ENCODE results near the gene CITED2.

CITED2 gene

DNA sequence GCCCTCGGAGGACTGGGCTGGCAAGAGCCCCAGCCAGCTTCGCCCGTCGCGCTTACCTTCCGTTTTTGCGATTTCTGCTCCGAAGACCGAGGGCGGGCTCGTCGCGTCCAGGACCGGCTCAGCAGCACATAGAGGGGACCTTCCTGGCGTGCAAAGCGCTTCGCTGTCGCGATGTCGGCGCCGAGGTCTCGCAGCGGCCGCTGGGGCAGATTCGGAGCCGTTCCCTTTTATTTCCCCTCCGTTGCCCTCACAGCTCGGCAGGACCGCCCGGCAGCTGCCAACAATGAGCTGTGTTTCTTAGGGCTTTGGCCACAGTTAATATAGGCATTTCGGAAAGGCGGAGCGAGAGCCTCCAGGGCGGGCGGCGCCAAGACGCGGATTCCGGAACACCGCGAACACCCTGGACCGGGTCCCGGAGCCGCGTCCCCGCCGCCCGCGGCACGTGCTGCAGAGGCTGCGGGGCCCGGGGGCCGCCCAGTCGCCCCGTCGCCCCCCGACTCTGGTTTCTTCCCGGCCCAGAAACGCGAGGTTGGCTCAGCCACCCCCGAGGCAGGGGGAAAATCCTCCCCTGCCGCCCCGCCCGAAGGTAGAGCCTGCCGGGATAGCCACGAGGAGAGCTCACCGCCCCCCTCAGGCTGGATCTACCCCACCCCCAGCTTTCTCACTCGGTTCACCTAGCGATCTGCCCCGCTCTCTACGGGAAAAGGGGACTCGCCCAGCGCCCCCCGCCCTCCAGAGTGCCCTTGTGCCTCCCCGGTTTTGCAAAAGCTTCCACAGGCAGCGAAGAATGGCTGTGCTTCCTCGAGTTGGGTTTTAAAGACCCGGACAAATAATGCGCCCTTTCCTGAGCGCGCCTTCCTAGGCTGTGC is at the start of gene CITED2 (continued):
- TF ChIP-seq ZBTB6 (tag by site-specific recombination; IDR thresholded peaks at IDR 0.05): peak; percentile 62; the same call in 1 of the 2 replicates
- TF ChIP-seq ZBTB44 (tag by site-specific recombination; IDR thresholded peaks at IDR 0.05): peak; percentile 85
- peak; percentile 51; the same call in 1 of the 2 replicates for TF ChIP-seq HOXA7 (CRISPR knock-in tag; IDR thresholded peaks at IDR 0.05; ENCODE audit: borderline replicate concordance)
- TF ChIP-seq HOXC10 (CRISPR knock-in tag; IDR thresholded peaks at IDR 0.05): peak; percentile 44; the same call in 1 of the 2 replicates
- peak; percentile 93 for TF ChIP-seq ZNF600 (tag by site-specific recombination; IDR thresholded peaks at IDR 0.05)
- TF ChIP-seq ZIC2 (tag by site-specific recombination; IDR thresholded peaks at IDR 0.05): 0 out of 2 replicates have a peak, but pooled peaks have one; percentile 5
- TF ChIP-seq ZNF660 (tag by site-specific recombination; IDR thresholded peaks at IDR 0.05): peak; percentile 93
- TF ChIP-seq ZNF350 (tag by site-specific recombination; IDR thresholded peaks at IDR 0.05): peak; percentile 70; the same call in 1 of the 2 replicates
- peak; percentile 68; the same call in 1 of the 2 replicates for TF ChIP-seq ZNF184 (tag by site-specific recombination; IDR thresholded peaks at IDR 0.05)
- no peak for TF ChIP-seq ZSCAN16 (tag by site-specific recombination; IDR thresholded peaks at IDR 0.05)
- TF ChIP-seq ZFP37 (tag by site-specific recombination; IDR thresholded peaks at IDR 0.05): peak; percentile 97
- 0 out of 2 replicates have a peak, but pooled peaks have one; percentile 11 for TF ChIP-seq WT1 (tag by site-specific recombination; IDR thresholded peaks at IDR 0.05)
- TF ChIP-seq ZNF623 (tag by site-specific recombination; IDR thresholded peaks at IDR 0.05): no peak
- TF ChIP-seq ZNF544 (tag by site-specific recombination; IDR thresholded peaks at IDR 0.05): no peak
- peak; percentile 73 for TF ChIP-seq ZEB2 (tag by site-specific recombination; IDR thresholded peaks at IDR 0.05)
- no peak for TF ChIP-seq PRDM2 (tag by site-specific recombination; IDR thresholded peaks at IDR 0.05; ENCODE audit: borderline replicate concordance)
- peak; percentile 65; the same call in 1 of the 2 replicates for TF ChIP-seq INSM2 (tag by site-specific recombination; IDR thresholded peaks at IDR 0.05)
- no peak for TF ChIP-seq ZNF548 (tag by site-specific recombination; IDR thresholded peaks at IDR 0.05)
- peak; percentile 37; the same call in 1 of the 2 replicates for TF ChIP-seq YY1 (tag by site-specific recombination; IDR thresholded peaks at IDR 0.05)
- no peak for TF ChIP-seq ZNF114 (tag by site-specific recombination; IDR thresholded peaks at IDR 0.05)
- TF ChIP-seq ZNF549 (tag by site-specific recombination; IDR thresholded peaks at IDR 0.05): 0 out of 2 replicates have a peak, but pooled peaks have one; percentile 11
- peak; percentile 79 for TF ChIP-seq ZNF324 (tag by site-specific recombination; IDR thresholded peaks at IDR 0.05)
- peak; percentile 91 for TF ChIP-seq ZNF2 (tag by site-specific recombination; IDR thresholded peaks at IDR 0.05)
- peak; percentile 2 for TF ChIP-seq ZNF341 (tag by site-specific recombination; IDR thresholded peaks at IDR 0.05; ENCODE audit: low read depth)
- TF ChIP-seq ZNF747 (tag by site-specific recombination; IDR thresholded peaks at IDR 0.05): no peak
- TF ChIP-seq ZNF292 (tag by site-specific recombination; IDR thresholded peaks at IDR 0.05; ENCODE audit: borderline replicate concordance, low read depth): no peak
- TF ChIP-seq SP2 (tag by site-specific recombination; IDR thresholded peaks at IDR 0.05): peak; percentile 57; the same call in 1 of the 2 replicates
- TF ChIP-seq ZNF792 (tag by site-specific recombination; IDR thresholded peaks at IDR 0.05): peak; percentile 81; the same call in 1 of the 2 replicates
- TF ChIP-seq ZNF645 (tag by site-specific recombination; IDR thresholded peaks at IDR 0.05): peak; percentile 51; the same call in 1 of the 2 replicates
